ENCODE measurements around the gene HOXB3.

The HOXB3 gene

DNA sequence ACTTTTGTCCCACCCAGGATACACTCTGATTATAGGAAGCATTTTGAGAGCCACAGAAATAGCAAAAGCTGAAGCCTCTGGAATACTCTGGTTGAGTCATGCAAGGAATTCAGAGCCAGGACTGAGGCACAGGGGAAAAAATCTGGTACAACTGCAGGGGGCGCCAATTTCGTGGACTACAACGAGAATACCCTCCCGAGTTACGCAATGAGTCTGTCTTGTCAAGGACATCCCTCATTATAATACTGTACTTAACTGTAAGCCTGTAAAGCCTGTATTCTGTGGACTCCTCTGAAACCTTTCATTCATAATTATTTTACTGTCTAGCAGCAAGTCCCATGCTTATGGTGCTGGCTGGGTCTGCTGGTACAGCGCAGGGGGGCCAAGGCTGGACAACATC, 67.0 kb downstream of the HOXB3 start:
- in situ Hi-C loops (cut with HindIII; ENCODE audit: low sequenced_read_pairs) = no loop called here
- H3K4me3 ChIP-seq (ENCODE audit: low read depth, low read length) = no peak overlapping the region
- no peak for DNase-seq (ENCODE audit: low read depth)
- TF ChIP-seq, protein P1, sequence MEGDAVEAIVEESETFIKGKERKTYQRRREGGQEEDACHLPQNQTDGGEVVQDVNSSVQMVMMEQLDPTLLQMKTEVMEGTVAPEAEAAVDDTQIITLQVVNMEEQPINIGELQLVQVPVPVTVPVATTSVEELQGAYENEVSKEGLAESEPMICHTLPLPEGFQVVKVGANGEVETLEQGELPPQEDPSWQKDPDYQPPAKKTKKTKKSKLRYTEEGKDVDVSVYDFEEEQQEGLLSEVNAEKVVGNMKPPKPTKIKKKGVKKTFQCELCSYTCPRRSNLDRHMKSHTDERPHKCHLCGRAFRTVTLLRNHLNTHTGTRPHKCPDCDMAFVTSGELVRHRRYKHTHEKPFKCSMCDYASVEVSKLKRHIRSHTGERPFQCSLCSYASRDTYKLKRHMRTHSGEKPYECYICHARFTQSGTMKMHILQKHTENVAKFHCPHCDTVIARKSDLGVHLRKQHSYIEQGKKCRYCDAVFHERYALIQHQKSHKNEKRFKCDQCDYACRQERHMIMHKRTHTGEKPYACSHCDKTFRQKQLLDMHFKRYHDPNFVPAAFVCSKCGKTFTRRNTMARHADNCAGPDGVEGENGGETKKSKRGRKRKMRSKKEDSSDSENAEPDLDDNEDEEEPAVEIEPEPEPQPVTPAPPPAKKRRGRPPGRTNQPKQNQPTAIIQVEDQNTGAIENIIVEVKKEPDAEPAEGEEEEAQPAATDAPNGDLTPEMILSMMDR (IDR thresholded peaks at IDR 0.05; ENCODE audit: low read depth, low read length, missing control alignments) = peak; percentile 32

GRCh38 chr17:48522031-48522653, 67.9 kb downstream of the HOXB3 start:
- no peak for DNase-seq (ENCODE audit: low read depth)
- no peak overlapping the region for H3K4me3 ChIP-seq (ENCODE audit: low read depth, low read length)
- TF ChIP-seq, protein P1 (IDR thresholded peaks at IDR 0.05; ENCODE audit: low read depth, low read length, missing control alignments) = no peak
- in situ Hi-C loops (cut with HindIII; ENCODE audit: low sequenced_read_pairs) = no loop called here

GRCh38 chr17:48520631-48521079, 69.4 kb downstream of the HOXB3 start:
- DNase-seq (ENCODE audit: low read depth) = no peak
- in situ Hi-C loops (cut with HindIII; ENCODE audit: low sequenced_read_pairs) = no loop called here
- TF ChIP-seq, protein P1 (IDR thresholded peaks at IDR 0.05; ENCODE audit: low read depth, low read length, missing control alignments) = no peak
- no peak overlapping the region for H3K4me3 ChIP-seq (ENCODE audit: low read depth, low read length)

DNA sequence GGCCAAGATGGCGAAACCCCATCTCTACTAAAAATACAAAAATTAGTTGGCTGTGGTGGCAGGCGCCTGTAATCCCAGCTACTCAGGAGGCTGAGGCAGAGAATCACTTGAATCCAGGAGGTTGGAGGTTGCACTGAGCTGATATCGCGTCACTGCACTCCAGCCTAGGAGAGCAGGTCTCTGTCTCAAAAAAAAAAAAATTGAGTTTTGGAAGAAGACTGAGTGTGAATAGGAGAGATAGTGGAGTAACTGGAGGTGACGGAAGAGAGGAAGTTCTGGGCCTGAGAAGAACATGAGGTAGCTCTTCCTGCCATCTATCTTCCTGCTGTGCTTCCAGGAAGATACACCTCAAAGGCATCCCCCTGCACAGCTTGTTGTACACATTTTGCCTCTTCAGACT, 70.6 kb downstream of the HOXB3 start:
- in situ Hi-C loops (cut with HindIII; ENCODE audit: low sequenced_read_pairs) = no loop called here
- TF ChIP-seq, protein P1 (IDR thresholded peaks at IDR 0.05; ENCODE audit: low read depth, low read length, missing control alignments) = no peak

GRCh38 chr17:48517478-48517877, 72.6 kb downstream of the HOXB3 start:
- in situ Hi-C loops (cut with HindIII; ENCODE audit: low sequenced_read_pairs) = no loop called here
- no peak overlapping the region for H3K4me3 ChIP-seq (ENCODE audit: low read depth, low read length)
- TF ChIP-seq, protein P1 (IDR thresholded peaks at IDR 0.05; ENCODE audit: low read depth, low read length, missing control alignments) = no peak
- no peak for DNase-seq (ENCODE audit: low read depth)

More for the DNA sequence above, 70.6 kb downstream of the HOXB3 start:
- H3K4me3 ChIP-seq (ENCODE audit: low read depth, low read length) = no peak overlapping the region
- no peak for DNase-seq (ENCODE audit: low read depth)

DNA sequence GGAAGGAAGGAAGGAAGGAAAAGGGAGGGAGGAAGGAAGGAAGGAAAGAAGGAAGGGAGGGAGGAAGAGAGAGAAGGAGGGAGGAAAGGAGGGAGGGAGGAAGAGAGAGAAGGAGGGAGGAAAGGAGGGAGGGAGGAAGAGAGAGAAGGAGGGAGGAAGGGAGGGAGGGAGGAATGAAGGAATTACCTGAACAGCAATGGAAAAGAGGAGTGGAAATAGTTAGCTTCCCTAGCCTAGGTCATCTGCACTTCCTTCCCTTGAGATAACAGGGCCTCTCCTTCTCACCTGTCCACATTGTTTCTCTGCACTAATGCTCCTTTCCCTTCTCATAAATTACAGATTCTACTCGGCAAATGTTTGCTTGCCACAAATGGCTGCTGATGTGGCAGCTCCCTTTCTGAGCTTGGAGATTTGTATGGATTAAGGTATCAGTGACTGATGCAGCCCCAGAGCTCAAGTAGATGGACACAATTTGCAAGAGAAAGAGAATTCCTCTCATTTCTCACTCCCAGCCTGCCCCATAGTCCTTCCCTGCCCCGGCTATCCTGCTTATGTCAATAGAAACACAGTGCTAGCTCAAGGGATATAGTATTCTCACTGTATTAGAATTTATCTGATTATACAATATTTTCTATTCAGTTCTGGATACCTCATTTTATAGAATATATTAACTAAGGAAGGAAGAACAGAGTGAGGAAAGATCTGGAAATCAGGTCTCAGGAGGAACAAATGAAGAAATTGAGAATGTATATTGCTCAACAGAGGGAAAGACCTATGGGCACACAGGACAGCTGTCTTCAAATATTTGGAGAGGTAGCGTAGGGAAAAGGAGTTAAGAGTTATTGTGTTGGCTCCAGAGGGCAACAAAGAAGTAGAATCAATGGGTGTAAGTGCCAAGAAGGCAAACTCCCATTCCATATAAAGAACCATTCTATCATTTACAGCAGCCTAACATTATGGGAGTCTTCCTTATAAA, 73.8 kb downstream of the HOXB3 start:
- DNase-seq (ENCODE audit: low read depth) = no peak
- in situ Hi-C loops (cut with HindIII; ENCODE audit: low sequenced_read_pairs) = no loop called here
- H3K4me3 ChIP-seq (ENCODE audit: low read depth, low read length) = no peak overlapping the region
- TF ChIP-seq, protein P1 (IDR thresholded peaks at IDR 0.05; ENCODE audit: low read depth, low read length, missing control alignments) = no peak

All from astrocyte of the cerebellum (primary cell).